Suprapubic skin (tissue), 3 donors: ENCODE results near the gene INSL3.

ENCODE experiments used
- EP300 ChIP-seq: sonication (generic); formaldehyde crosslinking; IDR thresholded peaks from one replicate; pipeline ENCODE4 v1.6.1; 2017; ENCODE audit warnings: antibody characterized with exemption
- TF ChIP-seq, protein P1 (sequence below), 2 donors: fragments of 200-600 bp in 1 of 2; fragments of 450-650 bp in 1 of 2; sonication (generic) in 1 of 2; IDR thresholded peaks; one replicate each; pipeline ENCODE4 v1.5.1; 2016 to 2019; ENCODE audit warnings: antibody characterized with exemption in 2 of 2, mild to moderate bottlenecking in 1 of 2, moderate library complexity in 1 of 2

DNA sequence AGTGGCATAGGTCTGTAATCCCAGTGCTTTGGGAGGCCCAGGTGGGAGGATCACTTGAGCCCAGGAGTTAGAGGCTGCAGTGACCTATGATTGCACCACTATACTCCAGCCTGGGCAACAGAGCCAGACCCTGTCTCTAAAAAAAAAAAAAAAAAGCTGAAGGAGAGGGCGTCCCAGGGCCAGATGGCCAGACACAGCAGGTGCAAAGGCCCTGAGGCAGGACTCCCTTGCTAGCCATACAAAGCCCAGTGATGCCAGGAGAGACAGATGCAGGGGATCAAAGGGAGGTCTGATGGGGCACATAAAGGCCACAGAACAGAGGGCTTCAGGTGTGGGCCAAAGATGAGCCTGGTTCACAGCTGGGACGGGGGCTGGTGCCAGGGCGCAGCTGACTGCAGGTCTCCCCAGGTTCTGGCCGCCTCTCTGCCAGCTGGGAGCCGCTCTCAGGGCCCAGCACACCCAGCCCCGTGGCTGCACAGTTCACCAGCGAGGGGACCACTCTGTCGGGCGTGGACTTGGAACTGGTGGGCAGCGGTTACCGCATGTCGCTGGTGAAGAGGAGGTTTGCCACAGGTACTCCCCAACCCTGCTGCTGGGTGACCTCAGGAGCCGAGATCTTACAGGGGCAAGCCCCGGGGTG, 33.9 kb downstream of the INSL3 start:
- TF ChIP-seq, protein P1, sequence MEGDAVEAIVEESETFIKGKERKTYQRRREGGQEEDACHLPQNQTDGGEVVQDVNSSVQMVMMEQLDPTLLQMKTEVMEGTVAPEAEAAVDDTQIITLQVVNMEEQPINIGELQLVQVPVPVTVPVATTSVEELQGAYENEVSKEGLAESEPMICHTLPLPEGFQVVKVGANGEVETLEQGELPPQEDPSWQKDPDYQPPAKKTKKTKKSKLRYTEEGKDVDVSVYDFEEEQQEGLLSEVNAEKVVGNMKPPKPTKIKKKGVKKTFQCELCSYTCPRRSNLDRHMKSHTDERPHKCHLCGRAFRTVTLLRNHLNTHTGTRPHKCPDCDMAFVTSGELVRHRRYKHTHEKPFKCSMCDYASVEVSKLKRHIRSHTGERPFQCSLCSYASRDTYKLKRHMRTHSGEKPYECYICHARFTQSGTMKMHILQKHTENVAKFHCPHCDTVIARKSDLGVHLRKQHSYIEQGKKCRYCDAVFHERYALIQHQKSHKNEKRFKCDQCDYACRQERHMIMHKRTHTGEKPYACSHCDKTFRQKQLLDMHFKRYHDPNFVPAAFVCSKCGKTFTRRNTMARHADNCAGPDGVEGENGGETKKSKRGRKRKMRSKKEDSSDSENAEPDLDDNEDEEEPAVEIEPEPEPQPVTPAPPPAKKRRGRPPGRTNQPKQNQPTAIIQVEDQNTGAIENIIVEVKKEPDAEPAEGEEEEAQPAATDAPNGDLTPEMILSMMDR (IDR thresholded peaks at IDR 0.05): no peak
- no peak for TF ChIP-seq EP300
